Endothelial cell (in vitro differentiated cells): ENCODE results near the gene SIRT7. TPM values are rescaled to one million over a fixed set of nuclear protein-coding genes. Genes with fewer than 3 reads are reported as not detected.
A peak's percentile ranks its signal among the peaks of the same experiment; 100 is the strongest.

ENCODE experiments used
- DNase-seq: peaks from one replicate; pipeline ENCODE4 v3.0.0; 2021; ENCODE audit warnings: low spot score
- H3K27ac Mint-ChIP-seq: one replicate; pipeline ENCODE4 v1.8.0; 2021; ENCODE audit warnings: mixed read lengths, inconsistent platforms; ENCODE audit not compliant: unreplicated experiment
- H3K27me3 Mint-ChIP-seq: one replicate; pipeline ENCODE4 v1.8.0; 2021; ENCODE audit warnings: mild to moderate bottlenecking, moderate library complexity, mixed read lengths, inconsistent platforms; ENCODE audit not compliant: unreplicated experiment
- H3K36me3 Mint-ChIP-seq: one replicate; pipeline ENCODE4 v1.8.0; 2021; ENCODE audit warnings: mild to moderate bottlenecking, low read depth, mixed read lengths, inconsistent platforms; ENCODE audit not compliant: unreplicated experiment
- H3K4me1 Mint-ChIP-seq: one replicate; pipeline ENCODE4 v1.8.0; 2021; ENCODE audit warnings: mild to moderate bottlenecking, mixed read lengths, inconsistent platforms; ENCODE audit not compliant: unreplicated experiment
- H3K4me3 Mint-ChIP-seq: one replicate; pipeline ENCODE4 v1.8.0; 2021; ENCODE audit warnings: mild to moderate bottlenecking, mixed read lengths, inconsistent platforms; ENCODE audit not compliant: unreplicated experiment
- H3K9me3 Mint-ChIP-seq: one replicate; pipeline ENCODE4 v1.8.0; 2021; ENCODE audit warnings: mixed read lengths, inconsistent platforms; ENCODE audit not compliant: unreplicated experiment
- CTCF ChIP-seq: fragments of 200-600 bp; sonication (generic); IDR thresholded peaks from one replicate; pipeline ENCODE4 v1.5.0; 2021; ENCODE audit warnings: antibody characterized with exemption; ENCODE audit not compliant: unreplicated experiment
- long read RNA-seq: library from polyadenylated mRNA; unstranded; transcript quantifications from one replicate; pipeline ENCODE4 v2.0.0, GENCODE V29; 2020; ENCODE audit not compliant: unreplicated experiment
- total RNA-seq: library from RNA; stranded (reverse); fragmentation: NEBNext Ultra II Directional; extraction: Animal tissue kit (Norgen Biotek cat#: 25700); gene quantifications from one replicate; pipeline ENCODE4 v1.2.1, GENCODE V29; 2021; ENCODE audit not compliant: unreplicated experiment

SIRT7 gene
- total RNA-seq: 14.4 TPM
- long read RNA-seq, partial matches to known transcripts: 2 of 4 reads
- long read RNA-seq, other reads (novel, unspliced or antisense): 2 of 4 reads

GRCh38 chr17:81917565-81918332 lies at the start of gene SIRT7:
Gene SIRT7, minus strand, starts transcription at chr17:81918176. Its CDS starts 45 bp downstream, at chr17:81918131.
- H3K36me3 Mint-ChIP-seq: peaks cover 30% of the 10 kb centered on the region
- TF ChIP-seq CTCF: no peak
- H3K27ac Mint-ChIP-seq: peak within 1 kb of the TSS; percentile 36
- peaks cover 4% of the 10 kb centered on the region for H3K4me1 Mint-ChIP-seq
- peak; percentile 68 for DNase-seq
- H3K9me3 Mint-ChIP-seq: no peaks in the 10 kb centered on the region
- peak within 1 kb of the TSS; percentile 86 for H3K4me3 Mint-ChIP-seq
- H3K27me3 Mint-ChIP-seq: peaks cover 21% of the 10 kb centered on the region

- peaks cover 22% of the 10 kb centered on the region for H3K27me3 Mint-ChIP-seq
- no peaks in the 10 kb centered on the region for H3K4me1 Mint-ChIP-seq
- H3K4me3 Mint-ChIP-seq: no peak overlapping the region
- H3K9me3 Mint-ChIP-seq: no peaks in the 10 kb centered on the region
- DNase-seq: no peak
- no peak for TF ChIP-seq CTCF
- H3K36me3 Mint-ChIP-seq: no peaks in the 10 kb centered on the region
- no peak overlapping the region for H3K27ac Mint-ChIP-seq
These were observed 49.2 kb upstream of the SIRT7 start for GRCh38 chr17:81967244-81967532.

- no peak for TF ChIP-seq CTCF
- no peak for DNase-seq
- H3K4me3 Mint-ChIP-seq: no peak overlapping the region
- H3K36me3 Mint-ChIP-seq: no peaks in the 10 kb centered on the region
- H3K4me1 Mint-ChIP-seq: no peaks in the 10 kb centered on the region
- H3K9me3 Mint-ChIP-seq: no peaks in the 10 kb centered on the region
- peaks cover 23% of the 10 kb centered on the region for H3K27me3 Mint-ChIP-seq
- H3K27ac Mint-ChIP-seq: no peak overlapping the region
These were observed 48.6 kb upstream of the SIRT7 start for GRCh38 chr17:81966343-81967243.

GRCh38 chr17:81964081-81964849 lies 46.3 kb upstream of the SIRT7 start:
- Mint-ChIP-seq H3K4me3 (no peak overlapping the region), H3K4me1 (no peaks in the 10 kb centered on the region), H3K9me3 (no peaks in the 10 kb centered on the region), H3K27ac (no peak overlapping the region), H3K36me3 (no peaks in the 10 kb centered on the region), H3K27me3 (peaks cover 23% of the 10 kb centered on the region)
- no peak for DNase-seq
- no peak for TF ChIP-seq CTCF
